Measurements from ENCODE around the gene ULBP3.

The ULBP3 gene

DNA sequence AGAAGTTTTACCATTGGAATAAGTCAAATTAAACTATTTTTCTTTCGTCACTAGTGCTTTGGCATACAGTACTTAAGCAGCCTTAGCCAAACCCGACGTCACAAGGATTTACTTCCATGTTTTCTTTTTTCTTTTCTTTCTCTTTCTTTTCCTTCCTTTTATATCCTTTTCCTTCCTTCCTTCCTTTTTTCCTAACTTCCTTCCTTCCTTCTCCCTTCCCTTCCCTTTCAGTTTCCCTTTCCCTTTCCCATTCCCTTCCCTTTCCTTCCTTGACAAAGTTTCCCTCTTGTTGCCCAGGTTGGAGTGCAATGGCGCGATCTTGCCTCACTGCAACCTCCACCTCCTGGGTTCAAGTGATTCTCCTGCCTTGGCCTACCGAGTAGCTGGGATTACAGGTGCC is 9.9 kb downstream of the ULBP3 start:
- H3K4me3 ChIP-seq (ENCODE audit: low read depth, low read length), result no peak overlapping the region
- no peaks in the 10 kb centered on the region for H3K4me1 ChIP-seq (ENCODE audit: control insufficient read depth, insufficient read depth, low read length, unreplicated experiment)
- H3K27me3 ChIP-seq (ENCODE audit: insufficient read depth, low read length), result peaks cover 24% of the 10 kb centered on the region
- H3K27ac ChIP-seq (ENCODE audit: low read depth, low read length), result no peak overlapping the region
- no peaks in the 10 kb centered on the region for H3K36me3 ChIP-seq (ENCODE audit: insufficient read depth, low read length)
- H2AFZ ChIP-seq (ENCODE audit: low read length, unreplicated experiment), result no peak overlapping the region
- H3K79me2 ChIP-seq (ENCODE audit: control insufficient read depth, insufficient read depth, low read length, unreplicated experiment), result no peaks in the 10 kb centered on the region

DNA sequence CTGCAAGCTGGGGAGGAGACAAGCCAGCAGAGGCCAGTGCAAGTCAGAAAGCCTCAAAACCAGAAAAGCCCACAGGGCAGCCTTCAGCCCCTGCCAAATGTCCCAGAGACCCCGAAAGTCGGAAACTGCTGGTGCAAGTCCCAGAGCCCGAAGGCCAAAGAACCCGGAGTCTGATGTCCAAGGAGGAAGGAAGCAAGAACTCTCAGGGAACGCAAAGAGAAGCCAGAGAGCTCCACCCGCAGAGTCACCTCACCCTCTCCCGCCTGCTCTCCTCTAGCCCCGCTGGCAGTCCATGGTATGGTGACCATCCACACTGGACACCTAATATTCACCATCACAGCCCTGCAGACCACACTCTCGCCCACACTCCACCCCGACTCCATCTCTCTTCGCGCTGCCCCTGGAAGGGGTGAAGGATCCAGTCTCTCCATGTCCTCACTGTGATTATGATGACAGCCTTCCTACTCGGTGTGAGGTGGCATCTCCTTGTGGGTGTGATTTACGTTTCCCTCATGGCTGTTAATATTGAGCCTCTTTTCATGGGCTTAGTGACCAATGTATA is 10.6 kb downstream of the ULBP3 start:
- Histone ChIP-seq H3K79me2 (ENCODE audit: control insufficient read depth, insufficient read depth, low read length, unreplicated experiment) (no peaks in the 10 kb centered on the region), H3K36me3 (ENCODE audit: insufficient read depth, low read length) (no peaks in the 10 kb centered on the region), H3K4me3 (ENCODE audit: low read depth, low read length) (no peak overlapping the region), H3K4me1 (ENCODE audit: control insufficient read depth, insufficient read depth, low read length, unreplicated experiment) (no peaks in the 10 kb centered on the region), H3K27ac (ENCODE audit: low read depth, low read length) (no peak overlapping the region), H3K27me3 (ENCODE audit: insufficient read depth, low read length) (peaks cover 31% of the 10 kb centered on the region), H2AFZ (ENCODE audit: low read length, unreplicated experiment) (no peak overlapping the region)

DNA sequence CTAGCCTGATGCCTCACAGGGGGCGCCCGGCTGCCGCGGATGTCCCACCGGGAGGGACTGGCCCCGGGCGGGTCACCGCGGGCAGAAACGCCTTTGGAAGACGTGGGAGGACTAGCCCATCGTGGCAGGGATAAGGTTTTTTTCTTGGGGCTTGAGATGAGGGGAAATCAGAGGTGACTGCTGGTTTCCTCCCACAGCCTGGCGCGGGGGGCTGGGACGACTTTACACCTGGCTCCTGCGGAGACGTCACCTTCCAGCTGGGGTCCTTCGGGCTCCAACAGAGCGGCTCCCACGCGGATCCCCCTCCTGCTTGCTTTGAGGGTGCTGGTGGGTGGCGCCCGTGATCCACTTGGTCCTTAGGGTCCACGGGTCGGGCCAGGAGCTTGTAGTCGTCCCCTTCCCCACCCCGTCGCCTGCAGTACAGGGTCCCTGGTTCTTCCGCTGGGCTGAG is 11.4 kb downstream of the ULBP3 start:
- Histone ChIP-seq H2AFZ (ENCODE audit: low read length, unreplicated experiment) (no peak overlapping the region), H3K27me3 (ENCODE audit: insufficient read depth, low read length) (peaks cover 37% of the 10 kb centered on the region), H3K79me2 (ENCODE audit: control insufficient read depth, insufficient read depth, low read length, unreplicated experiment) (no peaks in the 10 kb centered on the region), H3K4me3 (ENCODE audit: low read depth, low read length) (no peak overlapping the region), H3K36me3 (ENCODE audit: insufficient read depth, low read length) (no peaks in the 10 kb centered on the region), H3K27ac (ENCODE audit: low read depth, low read length) (no peak overlapping the region), H3K4me1 (ENCODE audit: control insufficient read depth, insufficient read depth, low read length, unreplicated experiment) (no peaks in the 10 kb centered on the region)

DNA sequence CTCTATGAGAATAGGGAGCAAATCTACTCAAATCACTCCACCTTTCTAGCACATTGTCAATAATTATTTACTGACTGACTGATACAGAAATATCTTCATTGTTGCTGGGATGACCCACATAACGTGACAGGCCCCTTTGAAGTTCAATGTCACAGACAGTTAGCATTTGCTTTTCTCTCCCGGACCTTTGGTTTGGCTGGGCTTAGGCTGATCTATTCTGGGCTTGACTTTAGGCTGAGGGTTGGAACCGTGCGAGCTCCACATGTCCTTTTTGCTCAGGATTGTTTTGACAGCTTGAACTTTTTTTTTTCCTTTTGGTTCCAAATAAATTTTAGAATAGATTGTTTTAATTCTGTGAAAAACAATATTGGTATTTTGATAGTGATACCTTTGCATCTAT is 12.0 kb downstream of the ULBP3 start:
- Histone ChIP-seq H2AFZ (ENCODE audit: low read length, unreplicated experiment) (no peak overlapping the region), H3K4me3 (ENCODE audit: low read depth, low read length) (no peak overlapping the region), H3K27ac (ENCODE audit: low read depth, low read length) (no peak overlapping the region), H3K79me2 (ENCODE audit: control insufficient read depth, insufficient read depth, low read length, unreplicated experiment) (no peaks in the 10 kb centered on the region), H3K36me3 (ENCODE audit: insufficient read depth, low read length) (no peaks in the 10 kb centered on the region), H3K27me3 (ENCODE audit: insufficient read depth, low read length) (peaks cover 43% of the 10 kb centered on the region), H3K4me1 (ENCODE audit: control insufficient read depth, insufficient read depth, low read length, unreplicated experiment) (no peaks in the 10 kb centered on the region)

DNA sequence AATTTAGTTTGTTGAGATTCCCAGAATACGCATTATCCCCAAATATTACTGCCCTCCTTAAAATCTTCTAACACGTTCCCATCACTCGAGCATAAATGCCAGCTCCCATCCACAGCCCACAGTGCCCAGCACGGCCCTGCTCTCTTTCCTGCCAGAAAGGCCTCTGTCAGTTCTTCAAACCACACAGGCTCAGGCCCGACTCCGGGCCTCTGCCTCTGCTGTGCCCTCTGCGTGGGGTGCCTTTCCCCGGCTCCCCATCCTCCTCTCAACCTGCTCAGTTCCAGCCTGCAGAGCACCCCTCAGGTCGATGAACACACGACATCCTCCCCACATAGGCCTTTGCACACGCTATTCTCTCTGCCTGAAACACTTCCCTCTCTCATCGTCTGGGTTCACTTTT is 12.8 kb downstream of the ULBP3 start:
- H3K4me1 ChIP-seq (ENCODE audit: control insufficient read depth, insufficient read depth, low read length, unreplicated experiment), result no peaks in the 10 kb centered on the region
- no peak overlapping the region for H2AFZ ChIP-seq (ENCODE audit: low read length, unreplicated experiment)
- H3K27me3 ChIP-seq (ENCODE audit: insufficient read depth, low read length), result peaks cover 49% of the 10 kb centered on the region
- H3K36me3 ChIP-seq (ENCODE audit: insufficient read depth, low read length), result no peaks in the 10 kb centered on the region
- no peaks in the 10 kb centered on the region for H3K79me2 ChIP-seq (ENCODE audit: control insufficient read depth, insufficient read depth, low read length, unreplicated experiment)
- H3K27ac ChIP-seq (ENCODE audit: low read depth, low read length), result no peak overlapping the region
- no peak overlapping the region for H3K4me3 ChIP-seq (ENCODE audit: low read depth, low read length)

GRCh38 chr6:150055131-150055530 is 13.8 kb downstream of the ULBP3 start:
- Histone ChIP-seq H3K27ac (ENCODE audit: low read depth, low read length) (no peak overlapping the region), H2AFZ (ENCODE audit: low read length, unreplicated experiment) (no peak overlapping the region), H3K79me2 (ENCODE audit: control insufficient read depth, insufficient read depth, low read length, unreplicated experiment) (no peaks in the 10 kb centered on the region), H3K36me3 (ENCODE audit: insufficient read depth, low read length) (no peaks in the 10 kb centered on the region), H3K4me1 (ENCODE audit: control insufficient read depth, insufficient read depth, low read length, unreplicated experiment) (no peaks in the 10 kb centered on the region), H3K27me3 (ENCODE audit: insufficient read depth, low read length) (peaks cover 57% of the 10 kb centered on the region), H3K4me3 (ENCODE audit: low read depth, low read length) (no peak overlapping the region)

GRCh38 chr6:150053450-150053849 is 15.5 kb downstream of the ULBP3 start:
- Histone ChIP-seq H3K79me2 (ENCODE audit: control insufficient read depth, insufficient read depth, low read length, unreplicated experiment) (no peaks in the 10 kb centered on the region), H2AFZ (ENCODE audit: low read length, unreplicated experiment) (no peak overlapping the region), H3K4me3 (ENCODE audit: low read depth, low read length) (no peak overlapping the region), H3K27ac (ENCODE audit: low read depth, low read length) (no peak overlapping the region), H3K4me1 (ENCODE audit: control insufficient read depth, insufficient read depth, low read length, unreplicated experiment) (no peaks in the 10 kb centered on the region), H3K36me3 (ENCODE audit: insufficient read depth, low read length) (no peaks in the 10 kb centered on the region), H3K27me3 (ENCODE audit: insufficient read depth, low read length) (peaks cover 62% of the 10 kb centered on the region)

DNA sequence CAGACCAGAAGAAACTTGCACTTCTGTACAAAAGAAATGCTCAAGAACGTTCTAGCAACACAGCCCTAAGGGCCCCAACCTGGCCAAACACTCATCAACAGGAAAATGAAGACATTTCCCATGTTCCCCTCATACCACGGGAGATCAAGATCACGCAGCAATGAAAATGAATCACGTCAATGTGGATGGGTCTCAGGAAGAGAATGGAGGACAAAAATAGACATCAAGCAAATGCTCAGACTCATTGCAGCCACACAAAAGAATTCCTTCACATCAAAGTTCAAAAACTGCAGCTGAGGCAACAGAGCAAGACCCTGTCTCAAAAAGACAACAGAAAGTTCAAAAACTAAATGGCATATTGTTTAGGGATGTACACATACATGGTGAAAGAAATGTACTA is 18.1 kb downstream of the ULBP3 start:
- peaks cover 75% of the 10 kb centered on the region for H3K27me3 ChIP-seq (ENCODE audit: insufficient read depth, low read length)
- H3K79me2 ChIP-seq (ENCODE audit: control insufficient read depth, insufficient read depth, low read length, unreplicated experiment), result no peaks in the 10 kb centered on the region
- no peaks in the 10 kb centered on the region for H3K36me3 ChIP-seq (ENCODE audit: insufficient read depth, low read length)
- no peaks in the 10 kb centered on the region for H3K4me1 ChIP-seq (ENCODE audit: control insufficient read depth, insufficient read depth, low read length, unreplicated experiment)
- H2AFZ ChIP-seq (ENCODE audit: low read length, unreplicated experiment), result no peak overlapping the region
- H3K27ac ChIP-seq (ENCODE audit: low read depth, low read length), result no peak overlapping the region
- H3K4me3 ChIP-seq (ENCODE audit: low read depth, low read length), result no peak overlapping the region

- Histone ChIP-seq H3K4me3 (ENCODE audit: low read depth, low read length) (no peak overlapping the region), H3K27ac (ENCODE audit: low read depth, low read length) (no peak overlapping the region), H3K27me3 (ENCODE audit: insufficient read depth, low read length) (peaks cover 63% of the 10 kb centered on the region), H2AFZ (ENCODE audit: low read length, unreplicated experiment) (no peak overlapping the region), H3K4me1 (ENCODE audit: control insufficient read depth, insufficient read depth, low read length, unreplicated experiment) (no peaks in the 10 kb centered on the region), H3K36me3 (ENCODE audit: insufficient read depth, low read length) (no peaks in the 10 kb centered on the region), H3K79me2 (ENCODE audit: control insufficient read depth, insufficient read depth, low read length, unreplicated experiment) (no peaks in the 10 kb centered on the region)
Measured at GRCh38 chr6:150048099-150048498, 20.8 kb downstream of the ULBP3 start.

DNA sequence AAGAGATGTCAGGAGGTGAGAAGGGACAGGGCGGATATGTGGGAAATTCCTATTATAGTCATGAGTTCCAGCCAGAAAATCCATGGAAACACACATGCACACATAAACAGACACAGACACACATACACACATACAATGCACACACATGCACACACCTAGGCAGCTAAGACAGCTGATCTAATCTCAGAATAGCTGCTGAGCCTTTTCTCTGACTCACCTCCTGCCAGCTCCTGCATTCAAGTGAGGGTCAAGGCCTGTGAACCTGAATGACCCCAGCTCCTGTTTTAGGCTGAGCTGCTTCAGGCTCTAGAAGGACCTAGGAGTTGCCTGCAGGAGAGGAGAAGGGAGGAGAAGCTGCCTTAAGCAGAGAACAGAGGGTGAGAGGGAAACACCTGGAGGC is 22.0 kb downstream of the ULBP3 start:
- no peaks in the 10 kb centered on the region for H3K36me3 ChIP-seq (ENCODE audit: insufficient read depth, low read length)
- H3K4me3 ChIP-seq (ENCODE audit: low read depth, low read length), result no peak overlapping the region
- H3K27me3 ChIP-seq (ENCODE audit: insufficient read depth, low read length), result peaks cover 64% of the 10 kb centered on the region
- no peak overlapping the region for H3K27ac ChIP-seq (ENCODE audit: low read depth, low read length)
- H3K79me2 ChIP-seq (ENCODE audit: control insufficient read depth, insufficient read depth, low read length, unreplicated experiment), result no peaks in the 10 kb centered on the region
- no peak overlapping the region for H2AFZ ChIP-seq (ENCODE audit: low read length, unreplicated experiment)
- H3K4me1 ChIP-seq (ENCODE audit: control insufficient read depth, insufficient read depth, low read length, unreplicated experiment), result no peaks in the 10 kb centered on the region

DNA sequence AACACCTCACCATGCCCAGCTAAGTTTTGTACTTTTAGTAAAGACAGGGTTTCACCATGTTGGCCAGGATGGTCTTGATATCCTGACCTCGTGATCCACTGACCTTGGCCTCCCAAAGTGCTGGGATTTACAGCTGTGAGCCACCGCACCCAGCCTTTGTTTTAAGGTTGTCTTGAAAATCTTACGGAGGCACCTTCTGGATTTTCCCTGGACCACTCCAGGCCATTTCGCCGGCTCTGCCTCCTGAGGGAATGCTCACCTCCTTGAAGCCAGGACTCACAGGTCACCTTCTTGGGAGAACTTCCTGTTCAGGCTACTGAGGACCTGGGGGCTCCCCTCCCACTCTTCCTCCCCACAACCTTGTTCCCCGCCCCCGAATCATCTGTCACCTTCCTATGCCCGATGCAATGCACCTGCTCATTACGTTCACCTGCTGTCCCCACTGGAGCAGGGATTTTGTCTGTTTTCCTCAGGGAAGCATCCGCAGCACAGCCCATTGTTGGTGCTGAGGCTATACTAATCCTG is 24.2 kb downstream of the ULBP3 start:
- Histone ChIP-seq H3K27me3 (ENCODE audit: insufficient read depth, low read length) (peaks cover 68% of the 10 kb centered on the region), H3K79me2 (ENCODE audit: control insufficient read depth, insufficient read depth, low read length, unreplicated experiment) (no peaks in the 10 kb centered on the region), H3K4me3 (ENCODE audit: low read depth, low read length) (no peak overlapping the region), H3K27ac (ENCODE audit: low read depth, low read length) (no peak overlapping the region), H2AFZ (ENCODE audit: low read length, unreplicated experiment) (no peak overlapping the region), H3K4me1 (ENCODE audit: control insufficient read depth, insufficient read depth, low read length, unreplicated experiment) (no peaks in the 10 kb centered on the region), H3K36me3 (ENCODE audit: insufficient read depth, low read length) (no peaks in the 10 kb centered on the region)

Data from ACC112 (cell line).